GM18858 (cell line): ENCODE data around the gene ADGRV1.
"Not testable (repeated sequence)": the region's sequence is repeated elsewhere in the genome, so short reads cannot be mapped to it uniquely, and the experiment has no call there.

Source experiments
- ATAC-seq: cut with Tn5 transposase; IDR thresholded peaks from one replicate; pipeline ENCODE4 v1.9.1; 2021; ENCODE audit not compliant: unreplicated experiment

ADGRV1 gene

GRCh38 chr5:91018712-91019371 lies 460.2 kb downstream of the ADGRV1 start:
- ATAC-seq = no peak

- ATAC-seq = no peak
Observed at GRCh38 chr5:91020065-91020800, 461.6 kb downstream of the ADGRV1 start.

GRCh38 chr5:91022518-91022917 lies 463.9 kb downstream of the ADGRV1 start:
- no peak for ATAC-seq

GRCh38 chr5:91024206-91024605 lies 465.6 kb downstream of the ADGRV1 start:
- ATAC-seq = no peak

- no peak for ATAC-seq
Observed at GRCh38 chr5:91024727-91025126, 466.1 kb downstream of the ADGRV1 start.

- ATAC-seq = no peak
Observed at GRCh38 chr5:91025449-91025848, 466.9 kb downstream of the ADGRV1 start.

- no peak for ATAC-seq
Observed at GRCh38 chr5:91025956-91026355, 467.4 kb downstream of the ADGRV1 start.

- ATAC-seq = no peak
Observed at GRCh38 chr5:91026466-91026865, 467.9 kb downstream of the ADGRV1 start.

GRCh38 chr5:91027405-91028139 lies 469.0 kb downstream of the ADGRV1 start:
- ATAC-seq = no peak

- no peak for ATAC-seq
Observed at GRCh38 chr5:91028499-91028956, 469.9 kb downstream of the ADGRV1 start.

GRCh38 chr5:91030521-91031401 lies 472.2 kb downstream of the ADGRV1 start:
- no peak for ATAC-seq

GRCh38 chr5:91031402-91031752 lies 472.8 kb downstream of the ADGRV1 start:
- ATAC-seq = no peak

- no peak for ATAC-seq
Observed at GRCh38 chr5:91032125-91032524, 473.5 kb downstream of the ADGRV1 start.

- no peak for ATAC-seq
Observed at GRCh38 chr5:91033370-91033769, 474.8 kb downstream of the ADGRV1 start.

- no peak for ATAC-seq
Observed at GRCh38 chr5:91038180-91038808, 479.7 kb downstream of the ADGRV1 start.

- not testable (repeated sequence) for ATAC-seq
Observed at GRCh38 chr5:91041132-91041531, 482.5 kb downstream of the ADGRV1 start.

GRCh38 chr5:91042247-91042935 lies 483.8 kb downstream of the ADGRV1 start:
- no peak for ATAC-seq

- no peak for ATAC-seq
Observed at GRCh38 chr5:91042936-91043255, 484.3 kb downstream of the ADGRV1 start.

- no peak for ATAC-seq
Observed at GRCh38 chr5:91048073-91048472, 489.5 kb downstream of the ADGRV1 start.

- ATAC-seq = no peak
Observed at GRCh38 chr5:91049112-91049511, 490.5 kb downstream of the ADGRV1 start.
